ENCODE results near the gene RERE.
A peak's percentile ranks its signal among the peaks of the same experiment; 100 is the strongest.
"Not testable (repeated sequence)": the region's sequence is repeated elsewhere in the genome, so short reads cannot be mapped to it uniquely, and the experiment has no call there.

The RERE gene

GRCh38 chr1:8536515-8536914, 280.9 kb downstream of the RERE start:
- no peak for DNase-seq

GRCh38 chr1:8533907-8534306, 283.5 kb downstream of the RERE start:
- DNase-seq, result no peak

- DNase-seq, result no peak
Measured at GRCh38 chr1:8533124-8533523, 284.3 kb downstream of the RERE start.

- DNase-seq, result no peak
Measured at GRCh38 chr1:8529901-8530300, 287.5 kb downstream of the RERE start.

GRCh38 chr1:8527941-8528340, 289.5 kb downstream of the RERE start:
- DNase-seq, result no peak

- DNase-seq, result peak; percentile 81 to 87
Measured at GRCh38 chr1:8525558-8526275, 291.7 kb downstream of the RERE start.

- DNase-seq, result no peak
Measured at GRCh38 chr1:8525216-8525557, 292.3 kb downstream of the RERE start.

- DNase-seq, result no peak
Measured at GRCh38 chr1:8524627-8525157, 292.7 kb downstream of the RERE start.

GRCh38 chr1:8523666-8524206, 293.7 kb downstream of the RERE start:
- DNase-seq, result no peak

- DNase-seq, result no peak
Measured at GRCh38 chr1:8520483-8520966, 296.9 kb downstream of the RERE start.

GRCh38 chr1:8519167-8519566, 298.3 kb downstream of the RERE start:
- no peak for DNase-seq

- no peak for DNase-seq
Measured at GRCh38 chr1:8518490-8518801, 299.0 kb downstream of the RERE start.

- DNase-seq, result peak; percentile 9 to 53
Measured at GRCh38 chr1:8517661-8518489, 299.6 kb downstream of the RERE start.

GRCh38 chr1:8516793-8517556, 300.5 kb downstream of the RERE start:
- peak; percentile 71 for DNase-seq

- no peak for DNase-seq
Measured at GRCh38 chr1:8516278-8516777, 301.1 kb downstream of the RERE start.

GRCh38 chr1:8512504-8512903, 304.9 kb downstream of the RERE start:
- no peak for DNase-seq

GRCh38 chr1:8510041-8510823, 307.2 kb downstream of the RERE start:
- no peak for DNase-seq

GRCh38 chr1:8509579-8509978, 307.9 kb downstream of the RERE start:
- no peak for DNase-seq

- DNase-seq, result no peak
Measured at GRCh38 chr1:8506995-8507615, 310.3 kb downstream of the RERE start.

GRCh38 chr1:8506456-8506855, 311.0 kb downstream of the RERE start:
- no peak for DNase-seq

GRCh38 chr1:8503842-8504241, 313.6 kb downstream of the RERE start:
- no peak for DNase-seq

GRCh38 chr1:8502949-8503348, 314.5 kb downstream of the RERE start:
- DNase-seq, result not testable (repeated sequence)
